ENCODE measurements around the gene CNBP. TPM values are rescaled to one million over a fixed set of nuclear protein-coding genes. Genes with fewer than 3 reads are reported as not detected.
"Not testable (repeated sequence)": the region's sequence is repeated elsewhere in the genome, so short reads cannot be mapped to it uniquely, and the experiment has no call there.

The CNBP gene
- total RNA-seq, 4 donors from 2014 or later: 784 to 1,263 (median 979) TPM

GRCh38 chr3:129176051-129176450 is 7.6 kb downstream of the CNBP start:
- Histone ChIP-seq H3K27ac (peak overlapping the region; percentile 96 to 100 (median 100)), H3K36me3 (peaks cover 2 to 18% of the 10 kb centered on the region in 2 donors), H3K4me1 (peaks cover 96 to 97% of the 10 kb centered on the region in 2 donors), H3K4me3 (peak overlapping the region in 2 of 4 donors; percentile 3), H3K27me3 (no peaks in the 10 kb centered on the region), H3K9me3 (no peaks in the 10 kb centered on the region)
- ATAC-seq: peak; percentile 16 to 62
- TF ChIP-seq POLR2A (IDR thresholded peaks at IDR 0.05): no peak
- no peak for TF ChIP-seq CTCF (IDR thresholded peaks at IDR 0.05 in 4 of 5, conservative IDR thresholded peaks at IDR 0.05 in 1 of 5)
- in situ Hi-C loops (cut with MboI; ENCODE audit: low sequenced_read_pairs in 4 of 4): no loop called here
- intact Hi-C loops (cut with DNase I; ENCODE audit: low total_unique reads): no loop called here
- DNase-seq: peak in 1 of 2 donors; percentile 69

GRCh38 chr3:129173725-129174124 is 10.0 kb downstream of the CNBP start:
- no peaks in the 10 kb centered on the region for H3K9me3 ChIP-seq
- ATAC-seq: no peak
- H3K36me3 ChIP-seq: peaks cover 10 to 36% of the 10 kb centered on the region in 2 donors
- intact Hi-C loops (cut with DNase I; ENCODE audit: low total_unique reads) (no loop called here), in situ Hi-C loops (cut with MboI; ENCODE audit: low sequenced_read_pairs in 4 of 4) (no loop called here)
- DNase-seq: no peak
- peaks cover 77 to 87% of the 10 kb centered on the region in 2 donors for H3K4me1 ChIP-seq
- H3K27ac ChIP-seq: peak overlapping the region; percentile 96 to 100 (median 100)
- H3K4me3 ChIP-seq: peak overlapping the region; percentile 4 to 36 (median 27)
- no peak for TF ChIP-seq POLR2A (IDR thresholded peaks at IDR 0.05)
- no peak for TF ChIP-seq CTCF (IDR thresholded peaks at IDR 0.05 in 4 of 5, conservative IDR thresholded peaks at IDR 0.05 in 1 of 5)
- H3K27me3 ChIP-seq: no peaks in the 10 kb centered on the region

GRCh38 chr3:129173206-129173605 is 10.5 kb downstream of the CNBP start:
- Histone ChIP-seq H3K9me3 (no peaks in the 10 kb centered on the region), H3K36me3 (peaks cover 10 to 34% of the 10 kb centered on the region in 2 donors), H3K27me3 (no peaks in the 10 kb centered on the region), H3K4me1 (peaks cover 71 to 82% of the 10 kb centered on the region in 2 donors), H3K4me3 (peak overlapping the region; percentile 8 to 36 (median 27)), H3K27ac (peak overlapping the region; percentile 96 to 100 (median 100))
- no peak for DNase-seq
- TF ChIP-seq CTCF (IDR thresholded peaks at IDR 0.05 in 4 of 5, conservative IDR thresholded peaks at IDR 0.05 in 1 of 5) (no peak), POLR2A (IDR thresholded peaks at IDR 0.05) (no peak)
- in situ Hi-C loops (cut with MboI; ENCODE audit: low sequenced_read_pairs in 4 of 4) (no loop called here), intact Hi-C loops (cut with DNase I; ENCODE audit: low total_unique reads) (no loop called here)
- ATAC-seq: peak; percentile 42 to 60

GRCh38 chr3:129166579-129167332 is 16.9 kb downstream of the CNBP start:
- no peaks in the 10 kb centered on the region for H3K9me3 ChIP-seq
- H3K36me3 ChIP-seq: peaks cover 17 to 67% of the 10 kb centered on the region in 2 donors
- intact Hi-C loops (cut with DNase I; ENCODE audit: low total_unique reads): no loop called here
- H3K27ac ChIP-seq: peak overlapping the region in 3 of 4 donors; percentile 7 to 27 (median 12)
- ATAC-seq (no peak), DNase-seq (no peak)
- no peaks in the 10 kb centered on the region for H3K27me3 ChIP-seq
- no peak overlapping the region for H3K4me3 ChIP-seq
- no peak for TF ChIP-seq POLR2A (IDR thresholded peaks at IDR 0.05)
- no peak for TF ChIP-seq CTCF (IDR thresholded peaks at IDR 0.05 in 4 of 5, conservative IDR thresholded peaks at IDR 0.05 in 1 of 5)
- in situ Hi-C loops (cut with MboI; ENCODE audit: low sequenced_read_pairs in 4 of 4): no loop called here
- peaks cover 23 to 37% of the 10 kb centered on the region in 2 donors for H3K4me1 ChIP-seq

- H3K4me3 ChIP-seq; in situ Hi-C loops (cut with MboI; ENCODE audit: low sequenced_read_pairs in 4 of 4); intact Hi-C loops (cut with DNase I; ENCODE audit: low total_unique reads); H3K27me3 ChIP-seq; DNase-seq; ATAC-seq; H3K9me3 ChIP-seq: not testable (repeated sequence)
- peaks cover 10 to 55% of the 10 kb centered on the region in 2 donors for H3K36me3 ChIP-seq
- peaks cover 15 to 27% of the 10 kb centered on the region in 2 donors for H3K4me1 ChIP-seq
- peak overlapping the region in 3 of 4 donors; percentile 7 to 27 (median 11) for H3K27ac ChIP-seq
These were observed 18.1 kb downstream of the CNBP start for GRCh38 chr3:129165594-129165993.
